ENCODE measurements around the gene HEXIM2.
A peak's percentile ranks its signal among the peaks of the same experiment; 100 is the strongest.

HEXIM2 gene

GRCh38 chr17:45150911-45151809, 10.5 kb upstream of the HEXIM2 start (continued):
- TF ChIP-seq, protein P1, sequence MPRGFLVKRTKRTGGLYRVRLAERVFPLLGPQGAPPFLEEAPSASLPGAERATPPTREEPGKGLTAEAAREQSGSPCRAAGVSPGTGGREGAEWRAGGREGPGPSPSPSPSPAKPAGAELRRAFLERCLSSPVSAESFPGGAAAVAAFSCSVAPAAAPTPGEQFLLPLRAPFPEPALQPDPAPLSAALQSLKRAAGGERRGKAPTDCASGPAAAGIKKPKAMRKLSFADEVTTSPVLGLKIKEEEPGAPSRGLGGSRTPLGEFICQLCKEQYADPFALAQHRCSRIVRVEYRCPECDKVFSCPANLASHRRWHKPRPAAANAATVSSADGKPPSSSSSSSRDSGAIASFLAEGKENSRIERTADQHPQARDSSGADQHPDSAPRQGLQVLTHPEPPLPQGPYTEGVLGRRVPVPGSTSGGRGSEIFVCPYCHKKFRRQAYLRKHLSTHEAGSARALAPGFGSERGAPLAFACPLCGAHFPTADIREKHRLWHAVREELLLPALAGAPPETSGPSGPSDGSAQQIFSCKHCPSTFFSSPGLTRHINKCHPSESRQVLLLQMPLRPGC (tag by site-specific recombination; IDR thresholded peaks at IDR 0.05): no peak
- TF ChIP-seq ZNF366 (tag by site-specific recombination; conservative IDR thresholded peaks at IDR 0.05): no peak; the same call in 1 of the 2 replicates
- TF ChIP-seq ZNF629 (tag by site-specific recombination; IDR thresholded peaks at IDR 0.05): 0 out of 2 replicates have a peak, but pooled peaks have one; percentile 9
- TF ChIP-seq ZEB2 (tag by site-specific recombination; IDR thresholded peaks at IDR 0.05): peak; percentile 8; the same call in 1 of the 2 replicates
- no peak for TF ChIP-seq MYNN (tag by site-specific recombination; IDR thresholded peaks at IDR 0.05; ENCODE audit: borderline replicate concordance)
- TF ChIP-seq FEZF1 (tag by site-specific recombination; IDR thresholded peaks at IDR 0.05): peak; percentile 54
- TF ChIP-seq ZNF792 (tag by site-specific recombination; IDR thresholded peaks at IDR 0.05): no peak
- peak; percentile 97 for TF ChIP-seq PRDM6 (tag by site-specific recombination; IDR thresholded peaks at IDR 0.05)
- peak; percentile 75; the same call in 1 of the 2 replicates for TF ChIP-seq PRDM4 (tag by site-specific recombination; IDR thresholded peaks at IDR 0.05)
- TF ChIP-seq ZNF768 (tag by site-specific recombination; IDR thresholded peaks at IDR 0.05): no peak
- TF ChIP-seq ZNF843 (tag by site-specific recombination; IDR thresholded peaks at IDR 0.05): 0 out of 2 replicates have a peak, but pooled peaks have one; percentile 31
- TF ChIP-seq BCL11B (tag by site-specific recombination; IDR thresholded peaks at IDR 0.05; ENCODE audit: low read depth): no peak
- no peak for TF ChIP-seq ZNF157 (tag by site-specific recombination; IDR thresholded peaks at IDR 0.05)
- no peak for TF ChIP-seq PRDM2 (tag by site-specific recombination; IDR thresholded peaks at IDR 0.05; ENCODE audit: borderline replicate concordance)
- TF ChIP-seq, protein P2, sequence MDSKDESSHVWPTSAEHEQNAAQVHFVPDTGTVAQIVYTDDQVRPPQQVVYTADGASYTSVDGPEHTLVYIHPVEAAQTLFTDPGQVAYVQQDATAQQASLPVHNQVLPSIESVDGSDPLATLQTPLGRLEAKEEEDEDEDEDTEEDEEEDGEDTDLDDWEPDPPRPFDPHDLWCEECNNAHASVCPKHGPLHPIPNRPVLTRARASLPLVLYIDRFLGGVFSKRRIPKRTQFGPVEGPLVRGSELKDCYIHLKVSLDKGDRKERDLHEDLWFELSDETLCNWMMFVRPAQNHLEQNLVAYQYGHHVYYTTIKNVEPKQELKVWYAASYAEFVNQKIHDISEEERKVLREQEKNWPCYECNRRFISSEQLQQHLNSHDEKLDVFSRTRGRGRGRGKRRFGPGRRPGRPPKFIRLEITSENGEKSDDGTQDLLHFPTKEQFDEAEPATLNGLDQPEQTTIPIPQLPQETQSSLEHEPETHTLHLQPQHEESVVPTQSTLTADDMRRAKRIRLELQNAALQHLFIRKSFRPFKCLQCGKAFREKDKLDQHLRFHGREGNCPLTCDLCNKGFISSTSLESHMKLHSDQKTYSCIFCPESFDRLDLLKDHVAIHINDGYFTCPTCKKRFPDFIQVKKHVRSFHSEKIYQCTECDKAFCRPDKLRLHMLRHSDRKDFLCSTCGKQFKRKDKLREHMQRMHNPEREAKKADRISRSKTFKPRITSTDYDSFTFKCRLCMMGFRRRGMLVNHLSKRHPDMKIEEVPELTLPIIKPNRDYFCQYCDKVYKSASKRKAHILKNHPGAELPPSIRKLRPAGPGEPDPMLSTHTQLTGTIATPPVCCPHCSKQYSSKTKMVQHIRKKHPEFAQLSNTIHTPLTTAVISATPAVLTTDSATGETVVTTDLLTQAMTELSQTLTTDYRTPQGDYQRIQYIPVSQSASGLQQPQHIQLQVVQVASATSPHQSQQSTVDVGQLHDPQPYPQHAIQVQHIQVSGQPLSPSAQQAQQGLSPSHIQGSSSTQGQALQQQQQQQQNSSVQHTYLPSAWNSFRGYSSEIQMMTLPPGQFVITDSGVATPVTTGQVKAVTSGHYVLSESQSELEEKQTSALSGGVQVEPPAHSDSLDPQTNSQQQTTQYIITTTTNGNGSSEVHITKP (tag by site-specific recombination; IDR thresholded peaks at IDR 0.05): peak; percentile 72
- TF ChIP-seq SCRT2 (tag by site-specific recombination; IDR thresholded peaks at IDR 0.05): peak; percentile 63; the same call in 1 of the 2 replicates
- no peak for TF ChIP-seq ZNF112 (tag by site-specific recombination; IDR thresholded peaks at IDR 0.05)
- no peak for TF ChIP-seq ZNF302 (tag by site-specific recombination; IDR thresholded peaks at IDR 0.05; ENCODE audit: low read depth)
- no peak for TF ChIP-seq ZNF138 (tag by site-specific recombination; IDR thresholded peaks at IDR 0.05; ENCODE audit: borderline replicate concordance)
- TF ChIP-seq WT1 (tag by site-specific recombination; IDR thresholded peaks at IDR 0.05): 0 out of 2 replicates have a peak, but pooled peaks have one; percentile 32
- TF ChIP-seq OSR2 (tag by site-specific recombination; IDR thresholded peaks at IDR 0.05): no peak
- TF ChIP-seq ZNF560 (tag by site-specific recombination; IDR thresholded peaks at IDR 0.05; ENCODE audit: borderline replicate concordance): no peak

Measured in HEK293 (cell line).